Transverse colon (tissue), 4 donors: ENCODE measurements around the gene TARBP2. TPM values are rescaled to one million over a fixed set of nuclear protein-coding genes. Genes with fewer than 3 reads are reported as not detected.

Source experiments
- DNase-seq: peaks from one replicate; pipeline ENCODE4 v3.0.0-alpha.2; 2019
- H3K27ac ChIP-seq, 4 donors: fragments of 200-600 bp; sonication (generic); 2 replicates each; pipeline ENCODE4 v1.5.1; 2016 to 2018; ENCODE audit warnings: inconsistent platforms in 4 of 4
- H3K27me3 ChIP-seq: fragments of 200-600 bp; sonication (generic); 2 replicates; pipeline ENCODE4 v1.5.1; 2017; ENCODE audit warnings: inconsistent platforms
- H3K36me3 ChIP-seq, 4 donors: fragments of 200-600 bp; sonication (generic); 2 replicates each; pipeline ENCODE4 v1.5.1; 2017 to 2019; ENCODE audit warnings: inconsistent platforms in 4 of 4
- H3K4me1 ChIP-seq, 4 donors: fragments of 200-600 bp; sonication (generic); 2 replicates each; pipeline ENCODE4 v1.5.1; 2017 to 2020; ENCODE audit warnings: inconsistent platforms in 4 of 4
- H3K4me3 ChIP-seq, 4 donors: fragments of 200-600 bp; sonication (generic); 1 replicate in 1 of 4; 2 replicates in 3 of 4; pipeline versions ENCODE4 v1.5.1 to v1.6.1; 2017 to 2019; ENCODE audit warnings: inconsistent platforms in 4 of 4
- H3K9me3 ChIP-seq, 2 donors: fragments of 200-600 bp; sonication (generic); 2 replicates each; pipeline ENCODE4 v1.5.1; 2017 to 2019; ENCODE audit warnings: inconsistent platforms in 2 of 2
- EP300 ChIP-seq: sonication (generic); formaldehyde crosslinking; IDR thresholded peaks from one replicate; pipeline ENCODE4 v1.6.1; 2017; ENCODE audit warnings: antibody characterized with exemption, low read depth
- POLR2A ChIP-seq: fragments of 450-650 bp; IDR thresholded peaks from one replicate; pipeline ENCODE4 v1.6.1; 2016; ENCODE audit warnings: antibody characterized with exemption, mild to moderate bottlenecking, moderate library complexity
- POLR2AphosphoS5 ChIP-seq, 3 donors: sonication (generic); formaldehyde crosslinking; IDR thresholded peaks; one replicate each; pipeline ENCODE4 v1.6.1; 2016; ENCODE audit warnings: antibody characterized with exemption in 3 of 3
- WGBS, 2 donors: methylation state at CpG; one replicate each; pipeline ENCODE4 v1.1.5; 2018; ENCODE audit warnings: low coverage in 1 of 2; 5-methylcytosine and 5-hydroxymethylcytosine counted together
- in situ Hi-C, 4 donors: fragments of 200-750 bp; cut with MboI; loops; one replicate each; pipeline versions ENCODE4 v1.15.0 to v1.15.1; 2017; ENCODE audit warnings: low sequenced_read_pairs in 3 of 4, low pct_ligation_motif_present in 1 of 4, low pct_unique_long_range_greater_than_20kb in 1 of 4
- intact Hi-C: fragments of 100-400 bp; cut with DNase I; formaldehyde crosslinking; loops from one replicate; pipeline ENCODE4 v1.15.1; 2023; ENCODE audit warnings: low total_unique reads
- total RNA-seq, 4 donors: library from RNA; depleted of rRNA; stranded (reverse); fragments of >200 nt; gene quantifications; one replicate each; pipeline ENCODE4 v1.1.0, GENCODE V29; 2016
- TF ChIP-seq, protein P1 (sequence below), 5 experiments: fragments of 200-600 bp in 3 of 5; fragments of 450-650 bp in 2 of 5; sonication (generic) in 3 of 5; IDR thresholded peaks; 1 replicate in 2 of 5; 2 replicates in 3 of 5; pipeline ENCODE4 v1.5.1; 2016 to 2017; ENCODE audit warnings: antibody characterized with exemption in 5 of 5, inconsistent platforms in 3 of 5, mild to moderate bottlenecking in 2 of 5, moderate library complexity in 1 of 5

The TARBP2 gene
- total RNA-seq, 4 donors from 2014 or later = 22.4 to 37.0 (median 34.1) TPM

DNA sequence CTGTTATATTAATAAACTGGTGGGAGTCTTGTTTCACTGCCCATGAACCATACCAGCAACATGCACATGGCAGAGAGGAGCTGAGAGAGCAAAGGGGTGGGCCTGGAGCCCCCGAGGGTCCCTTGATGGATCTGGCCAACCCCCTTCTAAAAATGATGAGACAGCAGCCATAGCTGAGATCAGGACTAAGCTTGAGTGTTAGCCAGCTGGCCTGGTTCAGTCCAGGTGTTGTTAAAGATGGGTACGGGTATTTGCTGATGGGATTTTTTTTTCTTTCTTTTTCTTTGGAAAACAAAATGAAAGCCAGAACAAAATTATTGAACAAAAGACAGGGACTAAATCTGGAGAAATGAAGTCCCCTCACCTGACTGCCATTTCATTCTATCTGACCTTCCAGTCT, 33.2 kb upstream of the TARBP2 start:
- intact Hi-C loops (no loop called here), in situ Hi-C loops (no loop called here)
- Histone ChIP-seq H3K27me3 (no peaks in the 10 kb centered on the region), H3K36me3 (peaks cover 0 to 97% (median 48%) of the 10 kb centered on the region in 4 donors), H3K27ac (no peak overlapping the region), H3K4me1 (peaks cover 0 to 13% (median 0%) of the 10 kb centered on the region in 4 donors), H3K9me3 (no peaks in the 10 kb centered on the region), H3K4me3 (no peak overlapping the region)
- 66 to 68% methylated on average over 2 of the region's 2 CpGs for WGBS, 2 donors
- DNase-seq = no peak
- TF ChIP-seq, protein P1, sequence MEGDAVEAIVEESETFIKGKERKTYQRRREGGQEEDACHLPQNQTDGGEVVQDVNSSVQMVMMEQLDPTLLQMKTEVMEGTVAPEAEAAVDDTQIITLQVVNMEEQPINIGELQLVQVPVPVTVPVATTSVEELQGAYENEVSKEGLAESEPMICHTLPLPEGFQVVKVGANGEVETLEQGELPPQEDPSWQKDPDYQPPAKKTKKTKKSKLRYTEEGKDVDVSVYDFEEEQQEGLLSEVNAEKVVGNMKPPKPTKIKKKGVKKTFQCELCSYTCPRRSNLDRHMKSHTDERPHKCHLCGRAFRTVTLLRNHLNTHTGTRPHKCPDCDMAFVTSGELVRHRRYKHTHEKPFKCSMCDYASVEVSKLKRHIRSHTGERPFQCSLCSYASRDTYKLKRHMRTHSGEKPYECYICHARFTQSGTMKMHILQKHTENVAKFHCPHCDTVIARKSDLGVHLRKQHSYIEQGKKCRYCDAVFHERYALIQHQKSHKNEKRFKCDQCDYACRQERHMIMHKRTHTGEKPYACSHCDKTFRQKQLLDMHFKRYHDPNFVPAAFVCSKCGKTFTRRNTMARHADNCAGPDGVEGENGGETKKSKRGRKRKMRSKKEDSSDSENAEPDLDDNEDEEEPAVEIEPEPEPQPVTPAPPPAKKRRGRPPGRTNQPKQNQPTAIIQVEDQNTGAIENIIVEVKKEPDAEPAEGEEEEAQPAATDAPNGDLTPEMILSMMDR (IDR thresholded peaks at IDR 0.05) = no peak
- TF ChIP-seq POLR2AphosphoS5 (IDR thresholded peaks at IDR 0.05) (no peak), POLR2A (no peak), EP300 (no peak)

DNA sequence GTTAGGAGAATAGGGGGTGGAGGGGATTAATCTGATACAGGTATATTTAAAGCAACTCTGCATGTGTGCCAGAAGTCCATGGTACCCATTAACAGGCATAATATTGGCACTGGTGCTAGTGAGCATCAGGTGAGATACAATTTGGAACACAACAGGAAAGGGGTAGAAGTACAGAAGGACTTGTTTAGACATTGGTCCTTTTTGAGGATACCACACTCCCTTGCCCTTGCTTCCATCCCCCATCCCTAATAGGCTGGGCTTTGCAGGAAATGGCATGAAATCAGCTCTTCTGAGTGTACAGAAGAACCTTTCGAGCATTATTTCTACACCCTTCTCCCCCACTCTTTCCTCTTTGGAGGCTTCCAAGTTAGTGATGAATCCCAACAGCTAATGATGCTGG, 32.8 kb upstream of the TARBP2 start:
- no peak for TF ChIP-seq POLR2A
- TF ChIP-seq, protein P1 (IDR thresholded peaks at IDR 0.05) = no peak
- TF ChIP-seq POLR2AphosphoS5 (IDR thresholded peaks at IDR 0.05) = no peak
- TF ChIP-seq EP300 = no peak
- Histone ChIP-seq H3K9me3 (no peaks in the 10 kb centered on the region), H3K4me1 (peaks cover 0 to 13% (median 2%) of the 10 kb centered on the region in 4 donors), H3K27me3 (no peaks in the 10 kb centered on the region), H3K36me3 (peaks cover 0 to 97% (median 48%) of the 10 kb centered on the region in 4 donors), H3K27ac (no peak overlapping the region), H3K4me3 (no peak overlapping the region)
- in situ Hi-C loops = no loop called here
- intact Hi-C loops = no loop called here
- 75 to 82% methylated on average over 1 of the region's 1 CpG for WGBS, 2 donors
- no peak for DNase-seq

DNA sequence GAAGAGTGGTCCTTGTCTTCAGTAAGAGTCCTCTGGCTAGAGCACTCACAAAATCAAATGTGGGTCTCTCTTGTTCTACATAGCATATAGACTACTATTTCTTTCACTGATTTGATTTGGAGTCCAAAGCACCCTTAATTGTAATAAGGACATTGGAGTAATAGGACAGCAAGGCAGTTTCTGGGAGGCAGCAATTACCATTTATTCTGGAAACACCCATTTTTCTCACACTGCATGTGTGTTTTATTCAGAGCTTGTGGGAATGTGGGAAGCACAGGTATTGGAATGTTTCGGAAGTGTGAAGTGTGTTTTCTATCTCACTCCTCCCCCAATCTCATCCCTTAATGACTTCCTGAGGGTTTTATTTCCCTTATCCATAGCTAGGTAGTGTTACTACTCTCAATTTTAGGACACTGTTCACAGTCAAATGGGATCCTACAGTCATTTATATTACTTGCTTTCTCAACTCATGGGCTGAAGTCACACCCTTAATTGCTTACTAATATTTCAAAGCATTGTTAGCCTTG, 29.0 kb upstream of the TARBP2 start:
- H3K27ac ChIP-seq = no peak overlapping the region
- TF ChIP-seq EP300 (no peak), POLR2A (no peak), POLR2AphosphoS5 (IDR thresholded peaks at IDR 0.05) (no peak)
- TF ChIP-seq, protein P1 (IDR thresholded peaks at IDR 0.05) = no peak
- H3K36me3 ChIP-seq = peaks cover 0 to 97% (median 51%) of the 10 kb centered on the region in 4 donors
- H3K9me3 ChIP-seq = no peaks in the 10 kb centered on the region
- in situ Hi-C loops (no loop called here), intact Hi-C loops (no loop called here)
- WGBS, 2 donors = 82 to 88% methylated on average over 1 of the region's 1 CpG
- H3K4me3 ChIP-seq = no peak overlapping the region
- no peak for DNase-seq
- no peaks in the 10 kb centered on the region for H3K27me3 ChIP-seq
- peaks cover 0 to 20% (median 9%) of the 10 kb centered on the region in 4 donors for H3K4me1 ChIP-seq

DNA sequence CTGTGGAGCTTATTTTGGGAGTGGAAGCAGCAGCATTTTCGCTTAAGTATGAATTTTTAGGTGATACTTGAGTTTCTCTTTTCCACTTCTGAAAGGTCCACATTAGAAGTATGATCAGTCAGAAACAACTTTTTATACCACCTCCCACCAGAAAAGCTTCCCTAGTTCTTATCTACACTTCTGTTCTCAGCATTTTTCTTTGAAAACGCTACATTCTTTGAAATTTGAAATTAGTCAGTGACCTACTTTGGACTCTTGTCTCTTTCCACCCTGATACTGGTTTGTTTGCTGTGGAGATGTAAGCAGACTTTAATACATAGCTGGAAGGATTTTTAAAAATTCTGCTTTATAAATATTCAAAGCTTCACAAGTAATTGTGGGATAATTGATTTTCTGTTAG, 27.0 kb upstream of the TARBP2 start:
- Histone ChIP-seq H3K27ac (peak overlapping the region in 2 of 4 donors; percentile 4 to 20), H3K4me3 (no peak overlapping the region), H3K9me3 (no peaks in the 10 kb centered on the region), H3K36me3 (peaks cover 0 to 92% (median 47%) of the 10 kb centered on the region in 4 donors), H3K4me1 (peaks cover 0 to 26% (median 9%) of the 10 kb centered on the region in 4 donors), H3K27me3 (no peaks in the 10 kb centered on the region)
- intact Hi-C loops (no loop called here), in situ Hi-C loops (no loop called here)
- WGBS, 2 donors = 78% methylated on average over 2 of the region's 2 CpGs; no CpG with 5 or more reads in 1 of the 2 donors
- no peak for TF ChIP-seq EP300
- TF ChIP-seq, protein P1 (IDR thresholded peaks at IDR 0.05) = no peak
- DNase-seq = no peak
